Mesenchymal stem cell (in vitro differentiated cells and primary cell): ENCODE measurements around the gene WWOX.

Experiments used
- DNase-seq: peaks from one replicate; pipeline ENCODE4 v3.0.0-alpha.2; 2013
- H2AFZ ChIP-seq: one replicate; pipeline ENCODE4 v1.6.1; 2013; ENCODE audit warnings: low read depth, mild to moderate bottlenecking, control low read depth, inconsistent platforms, low read length, moderate library complexity
- H2AK5ac ChIP-seq: 2 replicates; pipeline ENCODE4 v1.6.1; 2013; ENCODE audit warnings: low read length, moderate library complexity, mild to moderate bottlenecking, inconsistent platforms; ENCODE audit not compliant: severe bottlenecking
- H2BK120ac ChIP-seq: one replicate; pipeline ENCODE4 v1.6.1; 2013; ENCODE audit warnings: low read depth, mild to moderate bottlenecking, inconsistent platforms, low read length, moderate library complexity
- H2BK12ac ChIP-seq, 2 experiments: one replicate each; pipeline ENCODE4 v1.6.1; 2013; ENCODE audit warnings: inconsistent platforms in 2 of 2, low read length in 2 of 2, mild to moderate bottlenecking in 2 of 2, moderate library complexity in 2 of 2, control low read depth in 1 of 2
- H2BK15ac ChIP-seq: one replicate; pipeline ENCODE4 v1.6.1; 2013; ENCODE audit warnings: mild to moderate bottlenecking, low read depth, inconsistent platforms; ENCODE audit not compliant: poor library complexity, severe bottlenecking
- H2BK5ac ChIP-seq: 2 replicates; pipeline ENCODE4 v1.6.1; 2013; ENCODE audit warnings: low read depth, mild to moderate bottlenecking, low read length, control low read depth, inconsistent platforms; ENCODE audit not compliant: poor library complexity, severe bottlenecking
- H3K14ac ChIP-seq, 2 experiments: one replicate each; pipeline ENCODE4 v1.6.1; 2013; ENCODE audit warnings: inconsistent platforms in 2 of 2, low read length in 2 of 2, control low read depth in 1 of 2, mild to moderate bottlenecking in 1 of 2, moderate library complexity in 1 of 2
- H3K18ac ChIP-seq, 2 experiments: one replicate each; pipeline ENCODE4 v1.6.1; 2013; ENCODE audit warnings: inconsistent platforms in 2 of 2, low read length in 2 of 2, control low read depth in 1 of 2, low read depth in 1 of 2, mild to moderate bottlenecking in 1 of 2
- H3K23ac ChIP-seq, 2 experiments: one replicate each; pipeline ENCODE4 v1.6.1; 2013; ENCODE audit warnings: inconsistent platforms in 2 of 2, low read length in 2 of 2, mild to moderate bottlenecking in 2 of 2, moderate library complexity in 2 of 2, control low read depth in 1 of 2
- H3K27ac ChIP-seq: 2 replicates; pipeline ENCODE4 v1.5.1; 2013; ENCODE audit warnings: mild to moderate bottlenecking, moderate library complexity, low read length, control low read depth, inconsistent platforms; ENCODE audit not compliant: poor library complexity, severe bottlenecking
- H3K27me3 ChIP-seq, 2 experiments: 2 replicates each; pipeline versions ENCODE4 v1.6.1 to v1.7.0; 2013; ENCODE audit warnings: low read length in 2 of 2, mild to moderate bottlenecking in 2 of 2, moderate library complexity in 2 of 2, control low read depth in 1 of 2, inconsistent platforms in 1 of 2; ENCODE audit not compliant: control insufficient read depth in 1 of 2, insufficient read depth in 1 of 2
- H3K36me3 ChIP-seq, 2 experiments: 2 replicates each; pipeline versions ENCODE4 v1.6.1 to v1.7.0; 2013; ENCODE audit warnings: low read length in 2 of 2, control low read depth in 1 of 2, inconsistent platforms in 1 of 2, low read depth in 1 of 2, mild to moderate bottlenecking in 1 of 2; ENCODE audit not compliant: insufficient read depth in 2 of 2, control insufficient read depth in 1 of 2
- H3K4ac ChIP-seq, 2 experiments: one replicate each; pipeline ENCODE4 v1.6.1; 2013; ENCODE audit warnings: inconsistent platforms in 2 of 2, low read length in 2 of 2, mild to moderate bottlenecking in 2 of 2, moderate library complexity in 2 of 2, control low read depth in 1 of 2, low read depth in 1 of 2
- H3K4me1 ChIP-seq: 2 replicates; pipeline ENCODE4 v1.6.1; 2013; ENCODE audit warnings: low read depth, low read length, control low read depth; ENCODE audit not compliant: control insufficient read depth, insufficient read depth
- H3K4me2 ChIP-seq: 2 replicates; pipeline ENCODE4 v1.6.1; 2013; ENCODE audit warnings: low read length, mild to moderate bottlenecking, inconsistent platforms; ENCODE audit not compliant: poor library complexity, severe bottlenecking
- H3K4me3 ChIP-seq, 2 experiments: 2 replicates each; pipeline versions ENCODE4 v1.5.1 to v1.7.0; 2013; ENCODE audit warnings: low read length in 2 of 2, mild to moderate bottlenecking in 2 of 2, control low read depth in 1 of 2, low read depth in 1 of 2; ENCODE audit not compliant: insufficient read depth in 1 of 2
- H3K79me1 ChIP-seq: replicated peaks from 2 replicates; pipeline ENCODE4 v1.6.1; 2013; ENCODE audit warnings: mild to moderate bottlenecking, control low read depth, low read length, inconsistent platforms; ENCODE audit not compliant: poor library complexity, severe bottlenecking
- H3K9ac ChIP-seq: 2 replicates; pipeline ENCODE4 v1.7.0; 2013; ENCODE audit warnings: mild to moderate bottlenecking, low read length, moderate library complexity
- H3K9me3 ChIP-seq: 2 replicates; pipeline ENCODE4 v1.7.0; 2013; ENCODE audit warnings: mild to moderate bottlenecking, low read length; ENCODE audit not compliant: control insufficient read depth
- H4K8ac ChIP-seq: one replicate; pipeline ENCODE4 v1.6.1; 2013; ENCODE audit warnings: inconsistent platforms, mild to moderate bottlenecking, low read length, moderate library complexity
- H4K91ac ChIP-seq: one replicate; pipeline ENCODE4 v1.6.1; 2013; ENCODE audit warnings: mild to moderate bottlenecking, low read length, inconsistent platforms
- WGBS: methylation state at CpG from one replicate; pipeline ENCODE4 v1.1.7; 2013; ENCODE audit warnings: mixed read lengths; 5-methylcytosine and 5-hydroxymethylcytosine counted together

WWOX gene

DNA sequence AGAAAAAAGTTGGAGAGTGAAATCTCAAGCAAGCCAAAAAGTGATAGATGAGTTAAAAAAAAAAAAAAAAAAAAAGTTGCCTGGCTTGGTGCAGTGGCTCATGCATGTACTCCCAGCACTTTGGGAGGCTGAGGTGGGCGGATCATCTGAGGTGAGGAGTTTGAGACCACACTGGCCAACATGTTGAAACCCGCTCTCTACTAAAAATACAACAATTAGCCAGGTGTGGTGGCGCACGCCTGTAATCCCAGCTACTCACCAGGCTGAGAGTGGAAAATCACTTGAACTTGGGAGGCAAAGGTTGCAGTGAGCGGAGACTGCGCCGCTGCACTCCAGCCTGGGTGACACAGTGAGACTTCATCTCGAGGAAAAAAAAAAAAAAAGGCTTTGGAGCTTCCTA, 668.8 kb downstream of the WWOX start:
- no peak overlapping the region for H3K9ac ChIP-seq
- H3K4ac ChIP-seq, result no peak overlapping the region
- no peak overlapping the region for H3K27ac ChIP-seq
- no peak overlapping the region for H3K18ac ChIP-seq
- H2BK15ac ChIP-seq, result no peak overlapping the region
- H3K79me1 ChIP-seq, result no peaks in the 10 kb centered on the region
- no peak overlapping the region for H4K91ac ChIP-seq
- no peaks in the 10 kb centered on the region for H3K4me1 ChIP-seq
- no peak overlapping the region for H2AK5ac ChIP-seq
- H3K27me3 ChIP-seq, result no peaks in the 10 kb centered on the region
- no peak overlapping the region for H4K8ac ChIP-seq
- H2BK120ac ChIP-seq, result no peak overlapping the region
- H3K4me2 ChIP-seq, result no peak overlapping the region
- no peaks in the 10 kb centered on the region for H3K36me3 ChIP-seq
- no peak overlapping the region for H3K23ac ChIP-seq
- no peak overlapping the region for H2AFZ ChIP-seq
- no peaks in the 10 kb centered on the region for H3K9me3 ChIP-seq
- no peak overlapping the region for H3K14ac ChIP-seq
- no peak overlapping the region for H3K4me3 ChIP-seq
- no peak overlapping the region for H2BK12ac ChIP-seq
- no peak for DNase-seq
- WGBS, result 87% methylated on average over 7 of the region's 8 CpGs
- H2BK5ac ChIP-seq, result no peak overlapping the region

DNA sequence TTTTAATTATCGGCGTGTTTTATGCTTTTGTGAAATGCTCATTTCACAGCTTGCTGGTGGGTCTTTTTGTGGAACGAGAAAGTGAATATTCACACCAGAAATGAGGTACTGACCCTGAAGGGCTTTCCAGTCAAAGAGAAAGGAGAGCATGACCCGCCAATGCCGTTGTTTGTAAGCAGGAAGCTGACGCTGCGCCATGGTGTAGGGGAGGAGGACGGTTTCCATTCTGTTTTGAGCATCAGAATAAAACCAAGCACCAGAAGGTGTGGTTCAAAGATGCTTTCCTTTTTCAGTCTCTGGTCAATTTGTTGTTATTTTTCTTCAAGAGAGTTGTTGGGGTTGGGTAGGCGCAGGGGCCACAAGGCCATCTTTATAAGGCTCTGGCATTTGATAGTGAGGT, 669.3 kb downstream of the WWOX start:
- no peak overlapping the region for H2AK5ac ChIP-seq
- 97% methylated on average over 9 of the region's 9 CpGs for WGBS
- H2BK120ac ChIP-seq, result no peak overlapping the region
- H3K36me3 ChIP-seq, result no peaks in the 10 kb centered on the region
- H3K23ac ChIP-seq, result no peak overlapping the region
- no peak overlapping the region for H3K4me2 ChIP-seq
- no peak overlapping the region for H4K91ac ChIP-seq
- no peak overlapping the region for H3K14ac ChIP-seq
- no peaks in the 10 kb centered on the region for H3K79me1 ChIP-seq
- H2BK15ac ChIP-seq, result no peak overlapping the region
- H3K27ac ChIP-seq, result no peak overlapping the region
- no peak overlapping the region for H2BK5ac ChIP-seq
- no peaks in the 10 kb centered on the region for H3K4me1 ChIP-seq
- H3K9me3 ChIP-seq, result no peaks in the 10 kb centered on the region
- no peak overlapping the region for H3K18ac ChIP-seq
- no peaks in the 10 kb centered on the region for H3K27me3 ChIP-seq
- no peak overlapping the region for H3K4me3 ChIP-seq
- no peak overlapping the region for H3K9ac ChIP-seq
- no peak overlapping the region for H3K4ac ChIP-seq
- no peak for DNase-seq
- no peak overlapping the region for H2BK12ac ChIP-seq
- no peak overlapping the region for H4K8ac ChIP-seq
- no peak overlapping the region for H2AFZ ChIP-seq

DNA sequence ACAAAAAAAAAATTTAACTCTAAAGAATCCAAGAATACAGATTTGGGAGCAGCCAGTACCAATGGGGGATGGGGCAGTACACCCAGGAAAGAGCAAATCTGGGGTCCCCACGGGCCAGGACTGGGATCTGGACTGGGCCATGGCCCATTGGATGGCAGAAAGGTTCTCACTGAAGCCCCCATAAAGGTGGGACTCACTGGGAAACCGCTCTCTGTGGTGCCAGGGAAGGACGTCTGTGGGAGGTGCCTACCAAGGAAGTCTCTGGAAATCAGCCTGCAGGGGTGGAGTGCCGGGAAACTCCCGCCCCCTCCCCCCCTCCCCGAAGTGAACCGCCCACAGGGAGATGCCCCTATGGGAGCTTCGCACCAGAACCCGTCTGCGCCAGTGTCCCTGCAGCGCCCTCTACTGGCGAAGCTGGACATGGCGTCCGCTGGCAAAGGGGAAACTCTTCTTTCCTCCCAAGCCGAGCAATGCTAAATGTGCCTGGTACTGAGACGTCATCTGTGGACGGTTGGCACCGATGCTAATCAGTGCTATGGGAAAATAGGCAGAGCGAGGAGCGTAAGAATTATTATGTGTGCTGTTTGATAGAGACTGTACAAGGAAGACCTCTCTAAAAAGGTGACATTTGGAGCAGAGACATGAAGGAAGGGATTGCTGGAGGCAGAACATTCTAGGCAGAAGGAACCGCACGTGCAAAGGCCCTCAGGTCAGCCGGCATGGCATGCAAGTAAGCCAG, 671.1 kb downstream of the WWOX start:
- Histone ChIP-seq H3K27ac (no peak overlapping the region), H3K4me2 (no peak overlapping the region), H3K4me3 (no peak overlapping the region), H3K9ac (no peak overlapping the region), H3K4ac (no peak overlapping the region), H2BK15ac (no peak overlapping the region), H4K91ac (no peak overlapping the region), H3K14ac (peak overlapping the region in 1 of 2 experiments; percentile 14), H2AK5ac (no peak overlapping the region), H2AFZ (no peak overlapping the region), H2BK12ac (peak overlapping the region in 1 of 2 experiments; percentile 34), H2BK5ac (no peak overlapping the region), H3K23ac (no peak overlapping the region), H3K36me3 (no peaks in the 10 kb centered on the region), H3K27me3 (no peaks in the 10 kb centered on the region), H3K4me1 (no peaks in the 10 kb centered on the region), H3K18ac (no peak overlapping the region), H3K79me1 (no peaks in the 10 kb centered on the region), H3K9me3 (no peaks in the 10 kb centered on the region), H4K8ac (no peak overlapping the region), H2BK120ac (no peak overlapping the region)
- DNase-seq, result peak; percentile 65
- WGBS, result 46% methylated on average over 23 of the region's 23 CpGs

GRCh38 chr16:78773291-78773702, 673.8 kb downstream of the WWOX start:
- Histone ChIP-seq H3K27ac (no peak overlapping the region), H3K4me2 (no peak overlapping the region), H2BK120ac (no peak overlapping the region), H2BK5ac (no peak overlapping the region), H3K36me3 (no peaks in the 10 kb centered on the region), H3K4ac (no peak overlapping the region), H3K9me3 (no peaks in the 10 kb centered on the region), H4K91ac (no peak overlapping the region), H3K18ac (no peak overlapping the region), H2BK12ac (no peak overlapping the region), H3K4me1 (no peaks in the 10 kb centered on the region), H3K14ac (no peak overlapping the region), H3K27me3 (no peaks in the 10 kb centered on the region), H3K4me3 (no peak overlapping the region), H2BK15ac (no peak overlapping the region), H2AK5ac (no peak overlapping the region), H3K9ac (no peak overlapping the region), H3K79me1 (no peaks in the 10 kb centered on the region), H4K8ac (no peak overlapping the region), H3K23ac (no peak overlapping the region), H2AFZ (no peak overlapping the region)
- no peak for DNase-seq
- WGBS, result 92% methylated on average over 7 of the region's 8 CpGs
